HFFc6 (cell line): Measurements from ENCODE around the gene SLC16A10. TPM values are rescaled to one million over a fixed set of nuclear protein-coding genes. Genes with fewer than 3 reads are reported as not detected.

Source experiments
- DNase-seq: peaks from one replicate; pipeline ENCODE4 v3.0.0-alpha.2; 2018
- H3K27ac Mint-ChIP-seq: 2 replicates; pipeline ENCODE4 v1.8.0; 2020; ENCODE audit warnings: mild to moderate bottlenecking, mixed read lengths
- H3K27me3 Mint-ChIP-seq: 2 replicates; pipeline ENCODE4 v1.8.0; 2021; ENCODE audit warnings: mild to moderate bottlenecking, moderate library complexity, mixed read lengths; ENCODE audit not compliant: insufficient read depth
- H3K36me3 Mint-ChIP-seq: 2 replicates; pipeline ENCODE4 v1.8.0; 2021; ENCODE audit warnings: low read depth, mixed read lengths
- H3K4me1 Mint-ChIP-seq: 2 replicates; pipeline ENCODE4 v1.8.0; 2020; ENCODE audit warnings: low read depth, mixed read lengths
- H3K4me3 Mint-ChIP-seq: 2 replicates; pipeline ENCODE4 v1.8.0; 2020; ENCODE audit warnings: mild to moderate bottlenecking, moderate library complexity, mixed read lengths
- H3K9me3 Mint-ChIP-seq: 2 replicates; pipeline ENCODE4 v1.8.0; 2020; ENCODE audit warnings: mild to moderate bottlenecking, mixed read lengths
- total RNA-seq, 6 experiments: library from RNA; stranded (reverse); fragmentation: NEBNext Ultra II Directional; extraction: Animal tissue kit (Norgen Biotek cat#: 25700); gene quantifications; 2 replicates in 1 of 6; 3 replicates in 5 of 6; pipeline ENCODE4 v1.2.3, GENCODE V29; 2021
- TF ChIP-seq, protein P1 (sequence below): fragments of 200-600 bp; sonication (generic); IDR thresholded peaks from 2 replicates; pipeline ENCODE4 v1.5.0; 2021; ENCODE audit warnings: antibody characterized with exemption, mild to moderate bottlenecking

SLC16A10 gene
- total RNA-seq, 6 experiments from 2014 or later, result not detected

DNA sequence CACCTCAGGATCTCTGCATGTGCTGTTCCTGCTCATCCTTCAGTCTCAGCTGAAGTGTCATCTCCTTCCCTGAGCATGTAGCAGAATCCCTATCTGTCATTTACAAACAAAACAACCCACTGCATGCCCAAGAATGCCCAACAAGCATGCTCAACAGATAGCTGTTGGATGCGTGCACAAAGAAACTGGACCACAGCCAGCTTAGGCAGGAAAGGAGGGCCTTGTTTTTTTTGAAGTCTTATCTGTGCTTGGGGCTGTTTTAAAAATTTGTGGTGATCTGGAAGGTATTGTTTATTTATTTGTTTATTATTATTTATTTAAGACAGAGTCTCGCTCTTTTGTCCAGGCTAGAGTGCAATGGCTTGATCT is 18.5 kb upstream of the SLC16A10 start:
- Mint-ChIP-seq H3K4me3 (no peak overlapping the region), H3K27me3 (peaks cover 49% of the 10 kb centered on the region), H3K27ac (no peak overlapping the region), H3K9me3 (peaks cover 8% of the 10 kb centered on the region), H3K4me1 (no peaks in the 10 kb centered on the region), H3K36me3 (peaks cover 7% of the 10 kb centered on the region)
- TF ChIP-seq, protein P1, sequence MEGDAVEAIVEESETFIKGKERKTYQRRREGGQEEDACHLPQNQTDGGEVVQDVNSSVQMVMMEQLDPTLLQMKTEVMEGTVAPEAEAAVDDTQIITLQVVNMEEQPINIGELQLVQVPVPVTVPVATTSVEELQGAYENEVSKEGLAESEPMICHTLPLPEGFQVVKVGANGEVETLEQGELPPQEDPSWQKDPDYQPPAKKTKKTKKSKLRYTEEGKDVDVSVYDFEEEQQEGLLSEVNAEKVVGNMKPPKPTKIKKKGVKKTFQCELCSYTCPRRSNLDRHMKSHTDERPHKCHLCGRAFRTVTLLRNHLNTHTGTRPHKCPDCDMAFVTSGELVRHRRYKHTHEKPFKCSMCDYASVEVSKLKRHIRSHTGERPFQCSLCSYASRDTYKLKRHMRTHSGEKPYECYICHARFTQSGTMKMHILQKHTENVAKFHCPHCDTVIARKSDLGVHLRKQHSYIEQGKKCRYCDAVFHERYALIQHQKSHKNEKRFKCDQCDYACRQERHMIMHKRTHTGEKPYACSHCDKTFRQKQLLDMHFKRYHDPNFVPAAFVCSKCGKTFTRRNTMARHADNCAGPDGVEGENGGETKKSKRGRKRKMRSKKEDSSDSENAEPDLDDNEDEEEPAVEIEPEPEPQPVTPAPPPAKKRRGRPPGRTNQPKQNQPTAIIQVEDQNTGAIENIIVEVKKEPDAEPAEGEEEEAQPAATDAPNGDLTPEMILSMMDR, result no peak
- DNase-seq, result no peak

DNA sequence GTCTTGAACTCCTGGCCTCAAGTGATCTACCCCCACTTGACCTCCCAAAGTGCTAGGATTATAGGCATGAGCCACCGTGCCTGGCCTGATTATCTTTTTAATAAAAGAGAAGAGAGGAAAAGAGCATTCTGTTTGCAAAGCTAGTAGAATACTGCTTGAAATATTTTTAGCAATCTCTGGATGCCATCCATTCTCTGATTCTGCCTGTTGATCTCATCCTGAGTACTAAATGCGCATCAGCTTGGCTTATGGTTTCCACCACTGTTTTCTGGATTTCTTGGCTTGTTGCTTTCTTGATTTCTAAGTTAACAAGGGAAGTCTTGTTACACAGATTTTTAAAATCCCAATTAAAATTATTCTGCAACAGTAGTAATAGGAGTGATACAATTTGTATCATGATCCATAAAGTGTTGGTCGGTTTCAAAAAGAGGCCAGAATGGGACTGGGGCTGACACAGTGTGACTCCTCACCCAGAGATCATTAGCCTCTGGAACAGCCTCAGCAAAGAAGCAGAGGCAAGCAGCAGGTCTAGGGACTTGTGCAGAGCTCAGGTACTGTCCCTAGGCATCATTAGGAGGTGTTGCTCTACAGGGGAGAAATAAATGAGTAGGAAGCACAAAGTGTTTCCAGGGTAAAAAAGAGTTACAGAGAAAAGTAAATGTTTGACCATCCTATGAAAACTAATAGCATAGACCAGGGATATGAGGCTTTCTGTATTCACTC is 17.8 kb upstream of the SLC16A10 start:
- TF ChIP-seq, protein P1, result no peak
- H3K27ac Mint-ChIP-seq, result no peak overlapping the region
- H3K36me3 Mint-ChIP-seq, result peaks cover under 1% of the 10 kb centered on the region; the same call in 1 of the 2 replicates
- H3K4me3 Mint-ChIP-seq, result no peak overlapping the region
- DNase-seq, result no peak
- H3K27me3 Mint-ChIP-seq, result peaks cover 50% of the 10 kb centered on the region
- peaks cover 1% of the 10 kb centered on the region for H3K9me3 Mint-ChIP-seq
- H3K4me1 Mint-ChIP-seq, result no peaks in the 10 kb centered on the region

DNA sequence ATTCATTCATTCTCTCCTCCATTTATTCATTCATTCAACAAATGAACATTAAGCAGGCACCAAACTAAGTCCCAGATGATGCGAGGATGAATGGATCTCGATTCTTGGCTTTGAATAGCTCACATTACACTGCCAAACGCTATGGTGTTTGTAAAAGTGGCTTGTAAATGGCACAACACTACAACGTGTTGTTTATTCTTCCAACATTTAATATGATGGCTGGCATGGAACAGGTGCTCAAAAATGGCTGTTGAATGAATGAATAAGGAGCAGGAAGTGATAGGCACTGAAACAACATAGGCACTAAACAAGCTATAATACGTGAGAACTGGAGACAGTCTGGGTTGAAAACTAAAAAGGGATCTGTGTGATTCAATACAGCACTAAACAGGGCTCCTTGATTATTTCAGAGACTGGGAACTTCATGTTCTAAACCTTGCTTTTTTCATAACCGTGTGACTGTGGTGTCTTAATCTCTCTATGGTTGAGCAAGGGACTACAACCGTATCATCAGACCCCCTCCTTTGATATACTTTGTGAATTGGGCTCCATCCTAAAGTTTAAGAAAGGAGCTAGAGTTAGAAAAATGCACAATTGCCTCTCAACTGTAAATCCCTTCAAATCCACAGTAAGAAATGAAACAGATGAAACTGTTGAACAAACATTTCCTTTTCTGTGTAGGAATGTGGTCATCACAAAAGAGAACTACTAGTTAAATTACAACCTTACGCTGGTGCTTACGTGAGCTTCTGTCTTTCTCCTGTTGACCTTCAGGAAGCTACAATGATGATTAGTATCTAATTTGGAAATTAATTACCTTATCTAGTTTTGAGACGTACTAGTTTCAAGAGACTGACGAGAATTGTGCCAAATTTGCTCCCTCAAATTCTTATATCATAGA is 16.9 kb upstream of the SLC16A10 start:
- Mint-ChIP-seq H3K36me3 (no peaks in the 10 kb centered on the region), H3K4me1 (no peaks in the 10 kb centered on the region), H3K27me3 (peaks cover 47% of the 10 kb centered on the region), H3K27ac (no peak overlapping the region), H3K4me3 (no peak overlapping the region), H3K9me3 (no peaks in the 10 kb centered on the region)
- TF ChIP-seq, protein P1, result no peak
- no peak for DNase-seq

DNA sequence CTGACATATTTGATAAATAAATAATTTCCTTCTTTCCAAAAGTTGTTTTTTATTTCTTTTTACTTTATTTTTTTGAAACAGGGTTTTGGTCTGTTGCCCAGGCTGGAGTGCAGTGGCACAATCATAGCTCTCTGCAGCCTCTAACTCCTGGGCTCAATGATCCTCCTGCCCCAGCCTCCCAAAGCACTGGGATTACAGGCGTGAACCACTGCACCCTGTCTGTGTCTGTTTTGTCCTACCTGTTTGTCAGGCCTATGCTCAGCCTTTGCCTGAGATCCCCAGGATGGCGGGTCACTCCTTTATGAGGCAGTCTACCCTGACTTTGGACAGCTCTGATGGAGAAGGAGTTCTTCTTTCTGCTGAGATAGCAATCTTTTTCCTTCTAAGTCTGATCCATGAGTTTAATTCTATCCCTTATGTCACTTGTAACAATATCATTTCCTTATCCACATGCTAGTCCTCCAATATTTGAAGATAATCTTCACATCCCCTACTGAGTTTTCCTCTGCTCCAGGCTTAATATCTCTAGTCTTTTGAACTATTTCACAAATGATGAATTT is 14.4 kb upstream of the SLC16A10 start:
- Mint-ChIP-seq H3K27me3 (peaks cover 32% of the 10 kb centered on the region), H3K4me1 (peaks cover 9% of the 10 kb centered on the region; the same call in 1 of the 2 replicates), H3K36me3 (no peaks in the 10 kb centered on the region), H3K4me3 (no peak overlapping the region), H3K27ac (no peak overlapping the region), H3K9me3 (no peaks in the 10 kb centered on the region)
- no peak for DNase-seq
- TF ChIP-seq, protein P1, result no peak

DNA sequence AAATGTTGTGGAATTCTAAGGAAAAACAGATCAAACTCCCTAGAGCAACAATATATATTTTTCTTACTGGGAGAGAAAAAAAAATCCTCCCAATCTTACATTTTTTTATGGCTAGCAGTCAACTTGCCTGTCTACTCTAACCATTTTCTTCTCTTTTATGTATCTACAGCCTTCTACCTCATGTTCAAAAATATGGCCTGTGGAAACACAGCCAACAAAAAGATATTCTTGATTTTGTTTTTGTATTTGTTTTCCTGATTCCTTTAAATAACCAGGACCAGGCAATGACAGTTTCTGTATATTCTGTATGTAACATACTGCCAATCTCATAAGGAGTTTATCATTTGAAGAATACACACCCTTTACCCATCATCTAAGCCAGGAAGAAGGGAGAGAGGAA is 13.0 kb upstream of the SLC16A10 start:
- H3K27me3 Mint-ChIP-seq, result peaks cover 21% of the 10 kb centered on the region
- no peak overlapping the region for H3K27ac Mint-ChIP-seq
- no peaks in the 10 kb centered on the region for H3K36me3 Mint-ChIP-seq
- TF ChIP-seq, protein P1, result no peak
- no peaks in the 10 kb centered on the region for H3K9me3 Mint-ChIP-seq
- no peak overlapping the region for H3K4me3 Mint-ChIP-seq
- peaks cover 9% of the 10 kb centered on the region; the same call in 1 of the 2 replicates for H3K4me1 Mint-ChIP-seq
- DNase-seq, result no peak
